ENCODE results near the gene PRDX1.
A peak's percentile ranks its signal among the peaks of the same experiment; 100 is the strongest.

PRDX1 gene

GRCh38 chr1:45507893-45508292, 13.8 kb downstream of the PRDX1 start:
- ATAC-seq (ENCODE audit: insufficient read depth, low read depth), result peak; percentile 12; the same call in 1 of the 3 replicates
- Histone ChIP-seq H3K4me3 (ENCODE audit: low read depth in 1 of 2, low read length in 2 of 2) (no peak overlapping the region), H3K9me3 (ENCODE audit: insufficient read depth, low read length, severe bottlenecking) (no peaks in the 10 kb centered on the region), H3K27me3 (ENCODE audit: insufficient read depth, low read length, poor library complexity) (no peaks in the 10 kb centered on the region), H2AFZ (ENCODE audit: low read depth, low read length) (no peak overlapping the region), H3K36me3 (ENCODE audit: insufficient read depth, low read length) (peaks cover 65% of the 10 kb centered on the region), H3K79me2 (ENCODE audit: insufficient read depth, low read length) (peaks cover 5% of the 10 kb centered on the region; the same call in 1 of the 2 replicates), H3K27ac (ENCODE audit: low read length) (0 out of 2 replicates have a peak overlapping the region, but pooled peaks have one; percentile 13), H4K20me1 (ENCODE audit: insufficient read depth, low read length) (peaks cover 14% of the 10 kb centered on the region; the same call in 1 of the 2 replicates), H3K4me2 (ENCODE audit: insufficient read depth, low read length) (no peak overlapping the region), H3K9ac (ENCODE audit: low read depth, low read length) (no peak overlapping the region), H3K4me1 (ENCODE audit: insufficient read depth, low read length) (no peaks in the 10 kb centered on the region)
- DNase-seq, result no peak
- TF ChIP-seq, protein P1, sequence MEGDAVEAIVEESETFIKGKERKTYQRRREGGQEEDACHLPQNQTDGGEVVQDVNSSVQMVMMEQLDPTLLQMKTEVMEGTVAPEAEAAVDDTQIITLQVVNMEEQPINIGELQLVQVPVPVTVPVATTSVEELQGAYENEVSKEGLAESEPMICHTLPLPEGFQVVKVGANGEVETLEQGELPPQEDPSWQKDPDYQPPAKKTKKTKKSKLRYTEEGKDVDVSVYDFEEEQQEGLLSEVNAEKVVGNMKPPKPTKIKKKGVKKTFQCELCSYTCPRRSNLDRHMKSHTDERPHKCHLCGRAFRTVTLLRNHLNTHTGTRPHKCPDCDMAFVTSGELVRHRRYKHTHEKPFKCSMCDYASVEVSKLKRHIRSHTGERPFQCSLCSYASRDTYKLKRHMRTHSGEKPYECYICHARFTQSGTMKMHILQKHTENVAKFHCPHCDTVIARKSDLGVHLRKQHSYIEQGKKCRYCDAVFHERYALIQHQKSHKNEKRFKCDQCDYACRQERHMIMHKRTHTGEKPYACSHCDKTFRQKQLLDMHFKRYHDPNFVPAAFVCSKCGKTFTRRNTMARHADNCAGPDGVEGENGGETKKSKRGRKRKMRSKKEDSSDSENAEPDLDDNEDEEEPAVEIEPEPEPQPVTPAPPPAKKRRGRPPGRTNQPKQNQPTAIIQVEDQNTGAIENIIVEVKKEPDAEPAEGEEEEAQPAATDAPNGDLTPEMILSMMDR (IDR thresholded peaks at IDR 0.05; ENCODE audit: borderline replicate concordance, extremely low read depth, low read length, poor library complexity, severe bottlenecking), result no peak
- no peak for TF ChIP-seq EZH2 (IDR thresholded peaks at IDR 0.05; ENCODE audit: borderline replicate concordance, low read depth, low read length, severe bottlenecking)

- ATAC-seq (ENCODE audit: insufficient read depth, low read depth) (no peak; the same call in 2 of the 3 replicates), DNase-seq (no peak)
- Histone ChIP-seq H4K20me1 (ENCODE audit: insufficient read depth, low read length) (peaks cover 14% of the 10 kb centered on the region; the same call in 1 of the 2 replicates), H3K27me3 (ENCODE audit: insufficient read depth, low read length, poor library complexity) (no peaks in the 10 kb centered on the region), H3K9me3 (ENCODE audit: insufficient read depth, low read length, severe bottlenecking) (no peaks in the 10 kb centered on the region), H3K36me3 (ENCODE audit: insufficient read depth, low read length) (peaks cover 58% of the 10 kb centered on the region), H2AFZ (ENCODE audit: low read depth, low read length) (no peak overlapping the region), H3K79me2 (ENCODE audit: insufficient read depth, low read length) (peaks cover 7% of the 10 kb centered on the region; the same call in 1 of the 2 replicates), H3K27ac (ENCODE audit: low read length) (no peak overlapping the region), H3K4me3 (ENCODE audit: low read depth in 1 of 2, low read length in 2 of 2) (no peak overlapping the region), H3K9ac (ENCODE audit: low read depth, low read length) (no peak overlapping the region), H3K4me2 (ENCODE audit: insufficient read depth, low read length) (no peak overlapping the region), H3K4me1 (ENCODE audit: insufficient read depth, low read length) (no peaks in the 10 kb centered on the region)
- TF ChIP-seq EZH2 (IDR thresholded peaks at IDR 0.05; ENCODE audit: borderline replicate concordance, low read depth, low read length, severe bottlenecking), result no peak
- TF ChIP-seq, protein P1 (IDR thresholded peaks at IDR 0.05; ENCODE audit: borderline replicate concordance, extremely low read depth, low read length, poor library complexity, severe bottlenecking), result no peak
Observed at GRCh38 chr1:45507195-45507594, 14.5 kb downstream of the PRDX1 start.

GRCh38 chr1:45503462-45504360, 18.0 kb downstream of the PRDX1 start:
- Histone ChIP-seq H3K4me3 (ENCODE audit: low read depth in 1 of 2, low read length in 2 of 2) (no peak overlapping the region), H3K4me1 (ENCODE audit: insufficient read depth, low read length) (peaks cover 28% of the 10 kb centered on the region), H3K27me3 (ENCODE audit: insufficient read depth, low read length, poor library complexity) (no peaks in the 10 kb centered on the region), H3K9ac (ENCODE audit: low read depth, low read length) (no peak overlapping the region), H3K4me2 (ENCODE audit: insufficient read depth, low read length) (no peak overlapping the region), H3K9me3 (ENCODE audit: insufficient read depth, low read length, severe bottlenecking) (no peaks in the 10 kb centered on the region), H2AFZ (ENCODE audit: low read depth, low read length) (no peak overlapping the region), H3K79me2 (ENCODE audit: insufficient read depth, low read length) (peaks cover 26% of the 10 kb centered on the region), H4K20me1 (ENCODE audit: insufficient read depth, low read length) (0 out of 2 replicates have a peak, but pooled peaks cover 10% of the 10 kb centered on the region), H3K36me3 (ENCODE audit: insufficient read depth, low read length) (peaks cover 23% of the 10 kb centered on the region), H3K27ac (ENCODE audit: low read length) (no peak overlapping the region)
- TF ChIP-seq, protein P1 (IDR thresholded peaks at IDR 0.05; ENCODE audit: borderline replicate concordance, extremely low read depth, low read length, poor library complexity, severe bottlenecking), result no peak
- no peak for TF ChIP-seq EZH2 (IDR thresholded peaks at IDR 0.05; ENCODE audit: borderline replicate concordance, low read depth, low read length, severe bottlenecking)
- no peak for ATAC-seq (ENCODE audit: insufficient read depth, low read depth)
- DNase-seq, result no peak

All from DND-41 (cell line).